Type B pancreatic cell (in vitro differentiated cells): Measurements from ENCODE around the gene ADAMTSL1. TPM values are rescaled to one million over a fixed set of nuclear protein-coding genes. Genes with fewer than 3 reads are reported as not detected.

ENCODE experiments used
- DNase-seq: peaks from one replicate; pipeline ENCODE4 v3.0.0; 2021; ENCODE audit warnings: mixed read lengths; ENCODE audit not compliant: unreplicated experiment; ENCODE audit errors: extremely low spot score
- H3K27ac Mint-ChIP-seq: 2 replicates; pipeline ENCODE4 v1.8.0; 2021; ENCODE audit warnings: mild to moderate bottlenecking, mixed read lengths
- H3K27me3 Mint-ChIP-seq: 2 replicates; pipeline ENCODE4 v1.8.0; 2021; ENCODE audit warnings: mixed read lengths
- H3K36me3 Mint-ChIP-seq: 2 replicates; pipeline ENCODE4 v1.8.0; 2021; ENCODE audit warnings: mixed read lengths
- H3K4me1 Mint-ChIP-seq: one replicate; pipeline ENCODE4 v1.8.0; 2021; ENCODE audit warnings: mixed read lengths; ENCODE audit not compliant: unreplicated experiment
- H3K4me3 Mint-ChIP-seq: 2 replicates; pipeline ENCODE4 v1.8.0; 2021; ENCODE audit warnings: mild to moderate bottlenecking, mixed read lengths
- H3K9me3 Mint-ChIP-seq: 2 replicates; pipeline ENCODE4 v1.8.0; 2021; ENCODE audit warnings: mixed read lengths
- total RNA-seq: library from RNA; stranded (reverse); gene quantifications from 2 replicates; pipeline ENCODE4 v1.2.1, GENCODE V29; 2021; ENCODE audit warnings: low replicate concordance
- TF ChIP-seq, protein P1 (sequence below): fragments of 200-600 bp; sonication (generic); conservative IDR thresholded peaks from 2 replicates; pipeline ENCODE4 v1.5.0; 2021; ENCODE audit warnings: antibody characterized with exemption, mild to moderate bottlenecking

ADAMTSL1 gene
- total RNA-seq, 1 donor from 2014 or later: 28.6 TPM

DNA sequence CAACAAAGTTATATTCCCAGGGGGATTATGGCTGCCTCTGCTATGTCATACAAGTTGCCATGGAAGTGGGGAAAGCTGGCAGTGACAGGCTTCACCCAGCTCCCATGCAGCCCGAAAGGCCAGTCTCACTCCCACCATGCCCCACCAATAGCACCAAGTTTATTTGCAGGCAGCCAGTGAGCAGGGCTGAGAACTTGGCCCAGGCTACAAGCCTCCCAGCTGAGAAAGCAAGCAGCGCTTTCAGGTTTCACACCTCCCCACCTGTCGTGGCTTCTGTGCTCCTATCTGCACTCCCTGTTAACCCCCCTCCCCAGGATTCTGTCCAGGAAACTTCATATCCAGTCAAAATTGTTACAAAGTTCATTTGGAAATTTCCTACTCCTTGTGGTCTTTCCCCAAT, 404.0 kb downstream of the ADAMTSL1 start:
- Mint-ChIP-seq H3K4me1 (no peaks in the 10 kb centered on the region), H3K9me3 (no peaks in the 10 kb centered on the region), H3K27me3 (no peaks in the 10 kb centered on the region), H3K4me3 (no peak overlapping the region), H3K36me3 (no peaks in the 10 kb centered on the region), H3K27ac (no peak overlapping the region)
- no peak for DNase-seq
- TF ChIP-seq, protein P1, sequence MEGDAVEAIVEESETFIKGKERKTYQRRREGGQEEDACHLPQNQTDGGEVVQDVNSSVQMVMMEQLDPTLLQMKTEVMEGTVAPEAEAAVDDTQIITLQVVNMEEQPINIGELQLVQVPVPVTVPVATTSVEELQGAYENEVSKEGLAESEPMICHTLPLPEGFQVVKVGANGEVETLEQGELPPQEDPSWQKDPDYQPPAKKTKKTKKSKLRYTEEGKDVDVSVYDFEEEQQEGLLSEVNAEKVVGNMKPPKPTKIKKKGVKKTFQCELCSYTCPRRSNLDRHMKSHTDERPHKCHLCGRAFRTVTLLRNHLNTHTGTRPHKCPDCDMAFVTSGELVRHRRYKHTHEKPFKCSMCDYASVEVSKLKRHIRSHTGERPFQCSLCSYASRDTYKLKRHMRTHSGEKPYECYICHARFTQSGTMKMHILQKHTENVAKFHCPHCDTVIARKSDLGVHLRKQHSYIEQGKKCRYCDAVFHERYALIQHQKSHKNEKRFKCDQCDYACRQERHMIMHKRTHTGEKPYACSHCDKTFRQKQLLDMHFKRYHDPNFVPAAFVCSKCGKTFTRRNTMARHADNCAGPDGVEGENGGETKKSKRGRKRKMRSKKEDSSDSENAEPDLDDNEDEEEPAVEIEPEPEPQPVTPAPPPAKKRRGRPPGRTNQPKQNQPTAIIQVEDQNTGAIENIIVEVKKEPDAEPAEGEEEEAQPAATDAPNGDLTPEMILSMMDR: no peak

- peaks cover 5% of the 10 kb centered on the region for H3K36me3 Mint-ChIP-seq
- no peak overlapping the region for H3K27ac Mint-ChIP-seq
- H3K4me1 Mint-ChIP-seq: no peaks in the 10 kb centered on the region
- no peak for DNase-seq
- TF ChIP-seq, protein P1: no peak
- no peak overlapping the region for H3K4me3 Mint-ChIP-seq
- no peaks in the 10 kb centered on the region for H3K27me3 Mint-ChIP-seq
- H3K9me3 Mint-ChIP-seq: peaks cover 6% of the 10 kb centered on the region
Measured at GRCh38 chr9:18881758-18882157, 407.8 kb downstream of the ADAMTSL1 start.

- H3K9me3 Mint-ChIP-seq: peaks cover 6% of the 10 kb centered on the region
- H3K4me1 Mint-ChIP-seq: peaks cover 18% of the 10 kb centered on the region
- H3K27me3 Mint-ChIP-seq: no peaks in the 10 kb centered on the region
- no peak overlapping the region for H3K4me3 Mint-ChIP-seq
- peaks cover 15% of the 10 kb centered on the region for H3K36me3 Mint-ChIP-seq
- no peak overlapping the region for H3K27ac Mint-ChIP-seq
- TF ChIP-seq, protein P1: no peak
- no peak for DNase-seq
Measured at GRCh38 chr9:18887546-18887945, 413.6 kb downstream of the ADAMTSL1 start.

DNA sequence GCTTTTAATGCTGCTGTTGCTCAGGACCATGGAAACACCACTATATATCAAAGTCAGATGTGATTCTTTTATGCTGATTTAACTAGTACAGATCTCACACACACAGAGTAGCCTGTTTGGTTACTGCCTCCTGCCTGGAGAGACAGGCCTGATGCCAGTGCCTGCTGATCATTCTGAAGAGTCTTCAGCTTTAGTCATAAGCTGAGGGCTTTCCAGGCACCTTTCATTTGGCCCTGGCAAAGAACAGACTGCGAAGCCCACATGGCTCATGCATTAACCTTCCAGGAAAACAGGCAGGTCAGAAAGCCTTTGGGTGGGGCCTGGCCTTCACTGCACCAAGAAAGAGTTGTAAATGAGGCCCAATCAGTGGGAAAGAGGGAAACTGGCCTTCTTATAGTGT, 414.3 kb downstream of the ADAMTSL1 start:
- TF ChIP-seq, protein P1: no peak
- H3K27ac Mint-ChIP-seq: no peak overlapping the region
- peaks cover 24% of the 10 kb centered on the region for H3K4me1 Mint-ChIP-seq
- H3K9me3 Mint-ChIP-seq: peaks cover 9% of the 10 kb centered on the region
- no peak overlapping the region for H3K4me3 Mint-ChIP-seq
- no peak for DNase-seq
- no peaks in the 10 kb centered on the region for H3K27me3 Mint-ChIP-seq
- peaks cover 20% of the 10 kb centered on the region for H3K36me3 Mint-ChIP-seq

DNA sequence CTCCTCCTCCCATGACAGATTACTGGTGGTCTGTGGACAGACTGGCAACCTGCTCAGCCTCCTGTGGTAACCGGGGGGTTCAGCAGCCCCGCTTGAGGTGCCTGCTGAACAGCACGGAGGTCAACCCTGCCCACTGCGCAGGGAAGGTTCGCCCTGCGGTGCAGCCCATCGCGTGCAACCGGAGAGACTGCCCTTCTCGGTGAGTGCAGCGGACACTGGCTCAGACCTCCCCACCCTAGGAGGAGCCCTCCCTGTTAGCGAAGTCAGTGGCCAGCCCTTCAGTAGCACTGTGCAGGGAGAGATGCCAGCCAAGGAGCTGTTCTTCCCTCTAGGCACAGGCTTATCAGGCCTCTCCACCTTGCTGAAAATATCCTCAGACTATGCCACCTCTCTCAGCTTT, 415.6 kb downstream of the ADAMTSL1 start:
- Mint-ChIP-seq H3K27ac (no peak overlapping the region), H3K4me1 (peaks cover 25% of the 10 kb centered on the region), H3K36me3 (peaks cover 20% of the 10 kb centered on the region), H3K9me3 (peaks cover 9% of the 10 kb centered on the region), H3K4me3 (no peak overlapping the region), H3K27me3 (no peaks in the 10 kb centered on the region)
- DNase-seq: no peak
- TF ChIP-seq, protein P1: no peak

- no peak overlapping the region for H3K27ac Mint-ChIP-seq
- H3K36me3 Mint-ChIP-seq: peaks cover 24% of the 10 kb centered on the region
- H3K4me1 Mint-ChIP-seq: peaks cover 25% of the 10 kb centered on the region
- no peak for DNase-seq
- peak overlapping the region; percentile 46 for H3K4me3 Mint-ChIP-seq
- peaks cover 13% of the 10 kb centered on the region for H3K9me3 Mint-ChIP-seq
- H3K27me3 Mint-ChIP-seq: no peaks in the 10 kb centered on the region
- TF ChIP-seq, protein P1: no peak
Measured at GRCh38 chr9:18890372-18890771, 416.4 kb downstream of the ADAMTSL1 start.
